Measurements from ENCODE around the gene KIDINS220.

Gene KIDINS220

GRCh38 chr2:8685697-8686358, 151.6 kb downstream of the KIDINS220 start:
- peak; percentile 28 for DNase-seq

- no peak for DNase-seq
Observed at GRCh38 chr2:8684878-8685696, 152.3 kb downstream of the KIDINS220 start.

DNA sequence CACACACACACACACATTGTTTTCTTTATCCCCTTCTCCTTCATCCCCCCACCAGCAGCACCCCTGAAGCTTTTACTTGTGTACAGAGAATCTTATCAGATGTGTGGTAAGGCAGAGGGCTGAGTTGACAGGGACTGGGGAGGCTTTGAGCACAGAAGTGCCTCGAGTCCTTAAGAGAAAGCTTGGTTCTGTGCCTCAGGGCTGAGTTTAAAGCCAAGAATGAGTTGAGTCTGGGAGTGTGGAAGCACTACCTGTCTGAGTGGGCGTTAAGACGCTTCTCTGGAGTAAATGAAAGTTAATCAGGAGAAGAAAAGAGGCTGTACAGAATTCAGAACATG, 152.9 kb downstream of the KIDINS220 start:
- DNase-seq, result peak; percentile 45

DNA sequence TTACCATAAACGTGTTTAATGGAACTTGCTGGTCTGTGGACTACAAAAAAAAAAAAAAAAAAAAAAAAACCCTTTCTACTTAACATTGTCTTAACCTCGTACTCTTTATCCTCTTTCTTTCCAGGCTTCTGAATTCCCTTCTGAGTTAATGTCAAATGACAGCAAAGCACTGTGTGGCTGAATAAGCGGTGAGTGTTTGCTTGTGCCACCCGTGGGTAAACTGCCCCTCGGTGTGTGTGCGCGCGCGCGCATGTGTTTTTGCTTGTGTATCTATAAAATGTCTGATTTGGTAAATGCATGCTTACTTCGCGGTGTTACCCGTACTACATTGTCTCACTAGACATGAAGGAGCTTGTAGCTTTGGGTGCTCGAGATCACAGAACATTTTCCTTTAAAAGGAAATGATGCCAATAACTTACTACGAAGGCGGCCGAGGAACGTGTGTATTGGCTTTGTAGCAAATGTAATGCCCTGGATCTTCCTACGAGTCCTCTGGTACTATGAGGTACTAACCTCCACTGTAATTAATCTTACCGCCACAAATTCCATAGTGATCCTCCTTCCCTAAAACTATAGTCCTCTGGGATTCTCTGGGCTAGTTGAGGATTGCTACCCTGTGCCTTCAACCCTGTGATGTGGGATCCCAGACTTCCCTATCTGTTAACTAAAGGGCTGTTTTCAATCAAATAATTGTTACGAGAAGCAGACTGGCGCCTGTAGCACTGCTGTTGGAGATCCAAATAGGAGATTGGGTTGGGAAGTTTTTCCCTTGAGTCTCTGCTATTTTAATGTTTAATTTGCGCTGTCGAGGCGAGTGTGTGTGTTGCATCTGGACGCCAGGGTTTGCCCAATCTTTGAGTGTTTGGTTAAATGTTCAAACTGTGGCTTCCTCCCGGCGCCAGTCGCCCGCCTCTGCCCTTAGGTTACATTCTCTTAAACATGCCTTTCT, 154.4 kb downstream of the KIDINS220 start:
- DNase-seq, result peak; percentile 63

DNA sequence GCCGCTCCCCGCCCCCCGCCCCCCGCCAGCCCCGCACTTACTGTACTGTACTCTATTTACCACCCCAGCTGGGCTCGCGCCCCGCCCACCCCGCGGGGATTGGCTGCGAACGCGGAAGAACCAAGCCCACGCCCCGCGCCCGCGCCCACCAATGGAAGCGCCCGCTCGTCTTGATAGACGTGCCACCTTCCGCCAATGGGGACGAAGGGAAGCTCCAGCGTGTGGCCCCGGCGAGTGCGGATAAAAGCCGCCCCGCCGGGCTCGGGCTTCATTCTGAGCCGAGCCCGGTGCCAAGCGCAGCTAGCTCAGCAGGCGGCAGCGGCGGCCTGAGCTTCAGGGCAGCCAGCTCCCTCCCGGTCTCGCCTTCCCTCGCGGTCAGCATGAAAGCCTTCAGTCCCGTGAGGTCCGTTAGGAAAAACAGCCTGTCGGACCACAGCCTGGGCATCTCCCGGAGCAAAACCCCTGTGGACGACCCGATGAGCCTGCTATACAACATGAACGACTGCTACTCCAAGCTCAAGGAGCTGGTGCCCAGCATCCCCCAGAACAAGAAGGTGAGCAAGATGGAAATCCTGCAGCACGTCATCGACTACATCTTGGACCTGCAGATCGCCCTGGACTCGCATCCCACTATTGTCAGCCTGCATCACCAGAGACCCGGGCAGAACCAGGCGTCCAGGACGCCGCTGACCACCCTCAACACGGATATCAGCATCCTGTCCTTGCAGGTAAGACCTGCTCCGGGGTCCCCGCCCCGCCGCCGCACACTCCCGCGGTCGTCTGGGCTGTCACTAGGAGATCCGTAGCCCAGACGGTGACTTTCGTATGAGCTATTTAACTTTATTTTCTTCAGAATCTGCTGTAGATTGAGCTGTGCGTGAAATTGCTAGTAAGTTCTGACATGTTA, 155.4 kb downstream of the KIDINS220 start, which contains the start of gene ID2:
ID2 (plus strand) TSS at position 271 of the 907 bp plus-strand sequence; CDS start at position 381, 110 bp downstream.
- DNase-seq, result peak; percentile 94

- DNase-seq, result peak; percentile 70
Observed at GRCh38 chr2:8680822-8681760, 156.3 kb downstream of the KIDINS220 start.

DNA sequence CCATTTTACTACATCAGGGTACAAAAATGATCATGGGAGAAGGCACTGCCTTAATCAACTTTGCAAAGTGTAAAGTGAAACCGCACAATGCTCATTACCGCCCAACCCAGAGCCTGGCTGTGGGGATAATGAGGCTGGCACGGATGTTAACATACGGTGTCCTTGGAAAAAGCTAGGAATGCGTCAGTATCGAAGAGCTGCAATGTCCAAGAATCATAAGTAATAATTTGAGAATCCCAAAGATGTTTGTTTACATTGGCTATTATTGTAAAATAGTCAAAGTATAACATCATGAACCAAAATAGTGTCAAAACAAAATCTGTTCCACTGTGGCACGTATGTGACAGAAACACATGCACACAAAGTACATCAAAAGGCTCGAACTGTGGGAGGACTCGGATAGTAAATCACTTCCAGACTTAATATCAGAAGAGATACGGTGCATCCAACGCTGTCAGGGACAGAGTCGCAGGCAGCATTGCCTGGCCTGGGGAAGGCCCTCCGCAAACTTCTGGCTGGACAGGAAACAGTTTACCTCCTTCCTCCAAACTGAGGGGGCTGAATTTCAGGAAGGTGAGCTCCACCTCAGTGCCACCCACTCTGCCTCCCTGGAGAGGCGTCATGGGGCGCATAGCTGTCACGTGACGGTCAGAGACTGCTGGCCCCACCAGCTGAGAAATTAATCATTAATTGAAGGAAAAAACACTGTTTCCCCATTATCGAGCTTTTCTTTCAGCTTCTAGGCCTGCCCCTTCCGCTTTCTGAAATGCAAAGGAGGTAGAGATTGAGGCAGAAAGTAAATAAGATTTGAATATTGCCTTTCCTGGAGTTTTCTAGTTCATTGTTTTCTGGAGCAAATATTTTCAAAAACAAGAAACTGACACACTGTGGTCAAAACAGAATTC, 157.3 kb downstream of the KIDINS220 start:
- no peak for DNase-seq

DNA sequence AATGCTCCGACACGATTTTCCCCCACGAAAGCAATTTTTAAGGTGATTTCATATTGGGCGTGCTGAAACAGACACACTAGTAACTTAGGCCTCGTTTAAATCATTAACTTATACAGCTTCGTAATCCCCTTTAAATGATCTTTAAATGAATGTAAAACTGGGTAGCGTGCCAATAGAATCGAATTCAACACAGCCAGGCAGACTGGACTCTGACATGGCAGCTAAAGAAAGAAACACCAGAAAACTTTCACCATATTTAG, 157.9 kb downstream of the KIDINS220 start:
- DNase-seq, result no peak
